Retinal pigment epithelial cell (primary cell): Measurements from ENCODE around the gene C22orf23.

ENCODE experiments used
- DNase-seq: peaks from one replicate; pipeline ENCODE4 v3.0.0-alpha.2; 2010; ENCODE audit warnings: low read depth
- H3K4me3 ChIP-seq: 2 replicates; pipeline ENCODE4 v1.5.1; 2011; ENCODE audit warnings: mild to moderate bottlenecking, low read length, control low read depth, moderate library complexity
- CTCF ChIP-seq: conservative IDR thresholded peaks from 2 replicates; pipeline ENCODE4 v1.5.1; 2011; ENCODE audit warnings: low read depth, low read length, control low read depth, inconsistent platforms

C22orf23 gene

DNA sequence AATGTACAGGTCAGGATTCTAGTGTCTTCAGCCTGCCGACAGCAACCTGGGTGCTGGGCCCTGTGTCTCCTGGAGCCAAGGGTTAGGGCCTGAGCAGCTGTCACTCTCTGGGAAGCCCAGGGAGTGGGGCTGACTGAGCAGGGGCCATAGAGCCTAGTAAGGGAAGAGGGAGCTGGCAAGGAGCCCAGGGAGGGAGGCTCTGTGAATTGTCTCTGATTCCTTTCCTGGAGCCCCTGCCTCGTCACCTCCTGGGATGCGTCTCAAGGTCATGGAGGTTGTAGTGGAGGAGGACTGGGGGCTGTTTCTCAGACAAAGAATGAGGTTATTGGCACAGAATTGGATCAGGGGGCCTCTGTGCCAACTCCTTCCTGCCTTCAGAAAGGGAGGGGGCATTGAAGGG is 19.1 kb upstream of the C22orf23 start:
- no peak overlapping the region for H3K4me3 ChIP-seq
- no peak for TF ChIP-seq CTCF
- DNase-seq = no peak

DNA sequence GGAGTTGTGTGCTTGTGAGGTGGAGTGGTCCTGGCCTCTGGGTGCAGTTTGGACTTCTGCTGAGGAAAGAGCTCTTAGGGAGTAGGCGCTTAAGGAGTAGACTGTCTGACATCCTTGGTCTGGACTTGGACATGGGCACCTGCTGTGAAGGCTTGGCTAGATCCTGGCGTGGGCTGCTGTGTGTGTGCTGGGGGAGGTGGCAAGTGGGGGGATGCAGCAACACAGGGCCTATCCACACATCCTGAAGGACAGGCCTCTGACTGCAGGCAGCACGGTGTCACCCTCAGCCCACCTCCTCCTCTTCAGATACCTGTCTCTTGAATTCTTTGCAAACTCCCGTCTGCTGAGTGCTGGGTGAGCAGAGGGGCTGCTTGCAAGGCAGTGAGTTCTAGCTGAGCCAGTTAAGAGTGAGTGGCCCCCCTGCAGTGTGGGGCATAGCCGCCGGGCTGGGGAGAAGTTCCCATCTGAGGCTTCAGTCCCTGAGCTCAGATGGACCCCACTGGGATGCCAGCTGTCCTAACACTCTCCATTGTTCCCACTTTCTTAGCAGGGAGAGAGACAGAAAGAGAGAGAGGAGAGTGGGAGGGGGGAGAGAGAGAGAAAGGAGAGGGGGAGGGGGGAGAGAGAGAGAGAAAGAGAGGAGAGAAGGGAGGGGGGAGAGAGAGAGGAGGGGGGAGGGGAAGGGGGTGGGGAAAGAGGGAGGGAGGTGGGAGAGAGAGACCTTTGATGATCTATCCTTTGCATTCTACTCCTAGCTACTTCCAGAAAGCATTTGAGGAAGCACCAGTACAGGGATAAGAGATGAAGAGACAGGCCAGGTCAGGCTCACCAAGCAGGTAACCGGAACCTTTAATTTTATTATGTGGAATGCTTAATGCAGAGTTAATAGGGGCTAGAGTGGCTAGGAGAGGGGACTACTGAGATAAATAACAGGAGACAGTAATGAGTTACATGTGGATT is 18.4 kb upstream of the C22orf23 start:
- no peak overlapping the region for H3K4me3 ChIP-seq
- DNase-seq = no peak
- TF ChIP-seq CTCF = no peak

- DNase-seq = no peak
- no peak overlapping the region for H3K4me3 ChIP-seq
- TF ChIP-seq CTCF = no peak
Measured at GRCh38 chr22:37970864-37971263, 17.5 kb upstream of the C22orf23 start.

- H3K4me3 ChIP-seq = no peak overlapping the region
- no peak for DNase-seq
- no peak for TF ChIP-seq CTCF
Measured at GRCh38 chr22:37968452-37969251, 15.3 kb upstream of the C22orf23 start.

DNA sequence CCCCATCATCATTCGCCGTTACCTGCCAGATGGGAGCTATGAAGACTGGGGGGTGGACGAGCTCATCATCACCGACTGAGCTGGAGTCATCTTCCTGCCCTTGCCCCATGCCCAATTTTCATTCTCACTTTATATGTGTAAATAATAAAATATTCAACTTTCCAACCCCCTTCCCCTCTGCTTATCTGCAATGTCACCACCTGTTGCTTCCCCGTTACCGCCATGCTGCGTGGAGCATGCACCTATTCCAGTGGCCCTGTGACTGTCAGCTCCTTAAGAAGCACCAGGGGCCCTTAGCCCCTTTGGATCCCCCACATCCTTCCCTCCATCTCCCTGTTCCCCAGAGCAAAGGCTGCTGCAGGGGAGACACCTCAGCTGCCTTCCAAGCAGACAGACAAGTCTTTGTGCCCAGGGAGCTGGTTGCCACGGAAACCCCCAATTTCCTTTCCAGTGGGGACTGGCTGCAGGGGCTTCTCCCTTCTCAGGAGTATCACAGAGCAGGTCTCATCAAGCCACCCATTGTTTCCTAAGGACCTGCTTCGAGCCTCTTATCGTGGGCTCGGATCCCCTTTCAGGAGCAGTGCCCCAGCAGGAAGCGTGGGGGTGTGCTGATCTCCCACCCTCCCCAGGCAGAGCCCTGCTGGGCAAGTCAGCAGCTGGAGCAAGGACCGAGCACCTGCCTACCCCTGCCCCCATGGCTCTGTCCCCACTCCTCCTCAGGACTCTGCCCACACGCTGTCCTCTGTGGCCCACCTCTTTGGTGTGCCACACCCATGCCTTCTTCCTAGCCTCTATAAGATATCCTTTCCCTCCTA is 14.4 kb upstream of the C22orf23 start:
- no peak for TF ChIP-seq CTCF
- no peak for DNase-seq
- H3K4me3 ChIP-seq = no peak overlapping the region

DNA sequence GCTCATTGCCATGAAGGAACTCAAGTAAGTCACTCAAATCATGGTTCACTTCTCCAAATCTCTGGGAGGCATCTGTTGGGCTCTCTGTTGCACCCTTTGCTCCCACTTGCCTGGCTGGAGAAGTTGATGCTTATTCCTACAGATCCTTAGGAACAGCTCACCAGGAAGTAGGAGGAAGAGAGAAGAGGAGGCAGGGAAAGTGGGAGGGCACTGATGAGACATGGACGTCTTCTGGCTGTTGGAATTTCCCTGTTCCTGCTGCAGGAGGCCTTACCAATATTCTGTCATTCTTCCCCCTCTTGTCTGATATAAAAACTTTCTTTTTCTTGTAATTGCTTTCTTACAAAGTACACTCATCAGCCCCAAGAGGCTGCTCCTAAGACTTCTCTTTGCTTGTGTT is 13.7 kb upstream of the C22orf23 start:
- H3K4me3 ChIP-seq = no peak overlapping the region
- DNase-seq = no peak
- TF ChIP-seq CTCF = no peak
